Loucy (cell line): ENCODE data around the gene GCAT.

Experiments used
- EZH2phosphoT487 ChIP-seq: fragments of 200-600 bp; IDR thresholded peaks from 2 replicates; pipeline ENCODE4 v1.6.1; 2018; ENCODE audit warnings: antibody characterized with exemption, mild to moderate bottlenecking, moderate library complexity, borderline replicate concordance
- TF ChIP-seq, protein P1 (sequence below): fragments of 200-600 bp; sonication (generic); conservative IDR thresholded peaks from 2 replicates; pipeline ENCODE4 v1.5.1; 2014; ENCODE audit warnings: mild to moderate bottlenecking, antibody characterized with exemption, low read length

DNA sequence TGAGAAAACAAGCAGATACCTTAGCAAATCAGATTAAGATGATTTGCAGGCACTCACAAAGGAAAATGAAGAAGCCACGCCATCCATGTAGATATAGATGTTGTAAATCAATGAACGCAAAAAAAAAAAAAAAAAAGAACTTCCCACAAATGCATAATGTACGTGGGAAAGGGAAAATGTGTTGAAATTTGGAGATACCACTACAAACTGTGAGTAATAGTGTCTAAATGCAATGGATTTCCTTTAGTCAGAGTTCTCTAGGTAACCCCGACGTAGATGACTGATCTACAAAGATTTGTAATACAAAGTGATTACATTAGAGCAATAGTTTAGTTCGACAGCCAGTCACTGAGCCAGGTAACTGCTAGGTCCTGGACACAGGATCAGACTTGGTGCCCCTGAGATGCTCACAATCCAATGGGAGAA is 37.2 kb downstream of the GCAT start:
- TF ChIP-seq, protein P1, sequence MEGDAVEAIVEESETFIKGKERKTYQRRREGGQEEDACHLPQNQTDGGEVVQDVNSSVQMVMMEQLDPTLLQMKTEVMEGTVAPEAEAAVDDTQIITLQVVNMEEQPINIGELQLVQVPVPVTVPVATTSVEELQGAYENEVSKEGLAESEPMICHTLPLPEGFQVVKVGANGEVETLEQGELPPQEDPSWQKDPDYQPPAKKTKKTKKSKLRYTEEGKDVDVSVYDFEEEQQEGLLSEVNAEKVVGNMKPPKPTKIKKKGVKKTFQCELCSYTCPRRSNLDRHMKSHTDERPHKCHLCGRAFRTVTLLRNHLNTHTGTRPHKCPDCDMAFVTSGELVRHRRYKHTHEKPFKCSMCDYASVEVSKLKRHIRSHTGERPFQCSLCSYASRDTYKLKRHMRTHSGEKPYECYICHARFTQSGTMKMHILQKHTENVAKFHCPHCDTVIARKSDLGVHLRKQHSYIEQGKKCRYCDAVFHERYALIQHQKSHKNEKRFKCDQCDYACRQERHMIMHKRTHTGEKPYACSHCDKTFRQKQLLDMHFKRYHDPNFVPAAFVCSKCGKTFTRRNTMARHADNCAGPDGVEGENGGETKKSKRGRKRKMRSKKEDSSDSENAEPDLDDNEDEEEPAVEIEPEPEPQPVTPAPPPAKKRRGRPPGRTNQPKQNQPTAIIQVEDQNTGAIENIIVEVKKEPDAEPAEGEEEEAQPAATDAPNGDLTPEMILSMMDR: no peak
- no peak for TF ChIP-seq EZH2phosphoT487
